ENCODE measurements around the gene RNF40. TPM values are rescaled to one million over a fixed set of nuclear protein-coding genes. Genes with fewer than 3 reads are reported as not detected.

RNF40 gene
- total RNA-seq, 4 donors from 2014 or later = 53.8 to 81.1 (median 73.4) TPM

GRCh38 chr16:30783280-30784109 is 21.4 kb downstream of the RNF40 start:
- no peak overlapping the region for H3K27ac ChIP-seq
- H3K4me3 ChIP-seq = no peak overlapping the region
- 94 to 97% methylated on average over 5 to 18 of the region's 57 CpGs for WGBS, 2 donors
- peaks cover 7 to 41% (median 18%) of the 10 kb centered on the region in 3 donors for H3K36me3 ChIP-seq
- peaks cover 10 to 35% (median 15%) of the 10 kb centered on the region in 3 donors for H3K4me1 ChIP-seq
- TF ChIP-seq POLR2A (IDR thresholded peaks at IDR 0.05) (no peak), CTCF (IDR thresholded peaks at IDR 0.05) (no peak)
- no peak for DNase-seq
- intact Hi-C loops (cut with DNase I) = no loop called here
- H3K9me3 ChIP-seq = no peaks in the 10 kb centered on the region
- H3K27me3 ChIP-seq = peaks cover 0 to 5% (median 0%) of the 10 kb centered on the region in 4 donors

- Histone ChIP-seq H3K36me3 (peaks cover 7 to 41% (median 18%) of the 10 kb centered on the region in 3 donors), H3K4me1 (peaks cover 10 to 31% (median 15%) of the 10 kb centered on the region in 3 donors), H3K27ac (no peak overlapping the region), H3K9me3 (no peaks in the 10 kb centered on the region), H3K27me3 (peaks cover 0 to 5% (median 0%) of the 10 kb centered on the region in 4 donors), H3K4me3 (no peak overlapping the region)
- no peak for TF ChIP-seq POLR2A (IDR thresholded peaks at IDR 0.05)
- DNase-seq = no peak
- WGBS, 2 donors = 82 to 88% methylated on average over 5 to 16 of the region's 18 CpGs
- intact Hi-C loops (cut with DNase I) = no loop called here
Measured at GRCh38 chr16:30784215-30784614, 22.1 kb downstream of the RNF40 start.

GRCh38 chr16:30785126-30786106 is 23.3 kb downstream of the RNF40 start:
- TF ChIP-seq POLR2A (IDR thresholded peaks at IDR 0.05) (no peak), CTCF (IDR thresholded peaks at IDR 0.05) (no peak)
- Histone ChIP-seq H3K4me1 (peaks cover 10 to 31% (median 15%) of the 10 kb centered on the region in 3 donors), H3K36me3 (peaks cover 7 to 41% (median 18%) of the 10 kb centered on the region in 3 donors), H3K27me3 (peaks cover 0 to 5% (median 0%) of the 10 kb centered on the region in 4 donors), H3K9me3 (no peaks in the 10 kb centered on the region), H3K4me3 (peak overlapping the region; percentile 93 to 99 (median 96)), H3K27ac (peak overlapping the region in 2 of 4 donors; percentile 89 to 93)
- intact Hi-C loops (cut with DNase I) = no loop called here
- WGBS, 2 donors = 55 to 64% methylated on average over 6 to 7 of the region's 7 CpGs
- no peak for DNase-seq

GRCh38 chr16:30786115-30786935 is 24.2 kb downstream of the RNF40 start:
- intact Hi-C loops (cut with DNase I) = no loop called here
- Histone ChIP-seq H3K4me1 (peaks cover 10 to 31% (median 15%) of the 10 kb centered on the region in 3 donors), H3K9me3 (no peaks in the 10 kb centered on the region), H3K36me3 (peaks cover 7 to 33% (median 18%) of the 10 kb centered on the region in 3 donors), H3K27me3 (peaks cover 0 to 5% (median 0%) of the 10 kb centered on the region in 4 donors), H3K4me3 (peak overlapping the region; percentile 93 to 99 (median 96)), H3K27ac (peak overlapping the region; percentile 77 to 94 (median 91))
- WGBS, 2 donors = 5 to 12% methylated on average over 18 to 25 of the region's 57 CpGs
- TF ChIP-seq POLR2A (IDR thresholded peaks at IDR 0.05) (no peak), CTCF (IDR thresholded peaks at IDR 0.05) (no peak)
- no peak for DNase-seq
